K562 (cell line): Measurements from ENCODE around the gene OSM. TPM values are rescaled to one million over a fixed set of nuclear protein-coding genes. Genes with fewer than 3 reads are reported as not detected.
A peak's percentile ranks its signal among the peaks of the same experiment; 100 is the strongest.

Source experiments
- CREB3 ChIP-seq: fragments of 450-650 bp; conservative IDR thresholded peaks from 2 replicates; pipeline ENCODE4 v1.6.1; 2016; ENCODE audit warnings: missing genetic modification characterization, low read depth, mild to moderate bottlenecking, missing compliant biosample characterization, moderate library complexity
- EP300 ChIP-seq: IDR thresholded peaks from 2 replicates; pipeline ENCODE4 v1.6.1; 2012; ENCODE audit warnings: low read length, improper control_type of control experiment
- GATA2 ChIP-seq: sonication (generic); formaldehyde crosslinking; IDR thresholded peaks from 2 replicates; pipeline ENCODE4 v1.4.0; 2020; ENCODE audit warnings: mild to moderate bottlenecking, missing genetic modification reagents
- GATAD2A ChIP-seq: fragments of 450-650 bp; IDR thresholded peaks from 2 replicates; pipeline ENCODE4 v1.6.1; 2017
- GTF3C2 ChIP-seq: IDR thresholded peaks from 3 replicates; pipeline ENCODE4 v1.6.1; 2011; ENCODE audit warnings: borderline replicate concordance, mild to moderate bottlenecking, moderate library complexity; ENCODE audit not compliant: insufficient read length; ENCODE audit errors: extremely low read depth
- HMGN3 ChIP-seq: IDR thresholded peaks from 2 replicates; pipeline ENCODE4 v1.6.1; 2011; ENCODE audit warnings: borderline replicate concordance, low read depth, mild to moderate bottlenecking, mixed read lengths, low read length; ENCODE audit not compliant: insufficient read length; ENCODE audit errors: extremely low read depth
- MCM3 ChIP-seq: fragments of 450-650 bp; IDR thresholded peaks from 2 replicates; pipeline ENCODE4 v1.6.1; 2016
- MECOM ChIP-seq: fragments of 250-450 bp; sonication (Bioruptor Pico); IDR thresholded peaks from 2 replicates; pipeline ENCODE4 v1.8.0; 2022; ENCODE audit warnings: inconsistent platforms
- MNT ChIP-seq, 2 experiments: fragments of 450-650 bp; conservative IDR thresholded peaks; 2 replicates each; pipeline ENCODE4 v1.6.1; 2017; ENCODE audit warnings: mild to moderate bottlenecking in 2 of 2, moderate library complexity in 2 of 2
- MTA2 ChIP-seq: fragments of 450-650 bp; IDR thresholded peaks from 2 replicates; pipeline ENCODE4 v1.6.1; 2016; ENCODE audit warnings: low read depth
- MTA3 ChIP-seq: fragments of 450-650 bp; formaldehyde crosslinking; IDR thresholded peaks from 2 replicates; pipeline ENCODE4 v1.6.1; 2017; ENCODE audit warnings: mild to moderate bottlenecking, borderline replicate concordance
- NCOA1 ChIP-seq: fragments of 450-650 bp; IDR thresholded peaks from 2 replicates; pipeline ENCODE4 v1.6.1; 2016; ENCODE audit warnings: low read depth
- NONO ChIP-seq, 2 experiments: fragments of 200-400 bp in 1 of 2; fragments of 450-650 bp in 1 of 2; formaldehyde crosslinking in 1 of 2; IDR thresholded peaks; 2 replicates each; pipeline ENCODE4 v1.6.1; 2017; ENCODE audit warnings: low read depth in 2 of 2, mild to moderate bottlenecking in 2 of 2, moderate library complexity in 2 of 2, low read length in 1 of 2
- PCBP1 ChIP-seq: fragments of 200-400 bp; formaldehyde crosslinking; IDR thresholded peaks from 2 replicates; pipeline ENCODE4 v1.6.1; 2018; ENCODE audit warnings: mild to moderate bottlenecking, low read depth, low read length; ENCODE audit not compliant: poor library complexity, severe bottlenecking
- PHF21A ChIP-seq: fragments of 450-650 bp; IDR thresholded peaks from 2 replicates; pipeline ENCODE4 v1.6.1; 2017; ENCODE audit warnings: low read depth, borderline replicate concordance
- PML ChIP-seq: IDR thresholded peaks from 2 replicates; pipeline ENCODE4 v1.6.1; 2012; ENCODE audit warnings: low read length, inconsistent platforms
- SMAD3 ChIP-seq: fragments of 450-650 bp; formaldehyde crosslinking; conservative IDR thresholded peaks from 2 replicates; pipeline ENCODE4 v1.4.0; 2020; ENCODE audit warnings: mild to moderate bottlenecking
- TEAD1 ChIP-seq, 2 experiments: fragments of 450-650 bp in 1 of 2; sonication (generic) in 1 of 2; formaldehyde crosslinking; IDR thresholded peaks; 2 replicates each; pipeline versions ENCODE4 v1.4.0 to v1.8.0; 2020 to 2022; ENCODE audit warnings: mild to moderate bottlenecking in 2 of 2, missing genetic modification reagents in 1 of 2
- THRAP3 ChIP-seq: fragments of 450-650 bp; IDR thresholded peaks from 2 replicates; pipeline ENCODE4 v1.6.1; 2016; ENCODE audit warnings: mild to moderate bottlenecking, inconsistent platforms, borderline replicate concordance
- TRIM28 ChIP-seq: fragments of 450-650 bp; IDR thresholded peaks from 2 replicates; pipeline ENCODE4 v1.6.1; 2017
- ZBED1 ChIP-seq: IDR thresholded peaks from 2 replicates; pipeline ENCODE4 v1.6.1; 2014
- ZFX ChIP-seq: sonication (generic); formaldehyde crosslinking; IDR thresholded peaks from 2 replicates; pipeline ENCODE4 v1.8.0; 2022; ENCODE audit warnings: mild to moderate bottlenecking, missing genetic modification reagents, moderate library complexity
- ZNF239 ChIP-seq: fragments of 250-450 bp; sonication (Bioruptor Pico); IDR thresholded peaks from 2 replicates; pipeline ENCODE4 v1.4.0; 2020; ENCODE audit warnings: mild to moderate bottlenecking
- ZNF384 ChIP-seq: IDR thresholded peaks from 2 replicates; pipeline ENCODE4 v1.6.1; 2012; ENCODE audit warnings: low read depth, low read length, improper control_type of control experiment
- polyA plus RNA-seq, 8 experiments: library from polyadenylated mRNA; depleted of rRNA in 4 of 8; stranded (reverse) in 5 of 8; unstranded in 3 of 8; fragments of >200 nt; fragmentation: Nextera tagmentation in 2 of 8; fragmentation: Illumina TruSeq in 1 of 8; extraction: Ambion mirVana in 2 of 8; extraction: Trizol in 1 of 8; gene quantifications; 2 replicates each; pipeline versions ENCODE4 v1.2.1 to v1.2.3, GENCODE V29; 2011 to 2014; ENCODE audit warnings: inconsistent platforms in 1 of 8, missing spikeins in 1 of 8
- total RNA-seq, 7 experiments: library from RNA; depleted of rRNA in 6 of 7; stranded (reverse); fragments of >200 nt in 6 of 7; fragmentation: Illumina TruSeq in 2 of 7; extraction: Trizol in 2 of 7; gene quantifications; 2 replicates each; pipeline versions ENCODE4 v1.2.1 to v1.2.3, GENCODE V29; 2011 to 2021; ENCODE audit warnings: low replicate concordance in 1 of 7

Gene OSM
- total and polyA plus RNA-seq, 9 of the 15 experiments (the other 6 are each of a cell fraction or from before 2014, with no cell fraction given), result 0.22 TPM; not detected in 8

GRCh38 chr22:30216710-30217109, 49.9 kb downstream of the OSM start (continued):
- TF ChIP-seq HMGN3, result peak; percentile 94
- TF ChIP-seq MNT (conservative IDR thresholded peaks at IDR 0.05), result peak in 1 of 2 experiments; percentile 37; a peak in 1 of 4 replicates
- peak; percentile 62; the same call in 1 of the 2 replicates for TF ChIP-seq CREB3
- TF ChIP-seq TRIM28, result no peak
- peak in 1 of 2 experiments; percentile 63; a peak in 1 of 4 replicates for TF ChIP-seq NONO (IDR thresholded peaks at IDR 0.05; ENCODE audit: low read depth in 2 of 2, low read length in 1 of 2)
- peak; percentile 67 for TF ChIP-seq MECOM
- TF ChIP-seq ZFX (CRISPR knock-in tag), result peak; percentile 63
- TF ChIP-seq MCM3, result no peak
- TF ChIP-seq PHF21A, result no peak
- peak; percentile 58; the same call in 1 of the 2 replicates for TF ChIP-seq GATAD2A
- TF ChIP-seq TEAD1 (CRISPR knock-in tag; IDR thresholded peaks at IDR 0.05), result peak; percentile 65 to 88; a peak in 3 of 4 replicates
- TF ChIP-seq ZNF384, result 0 out of 2 replicates have a peak, but pooled peaks have one; percentile 19
- no peak for TF ChIP-seq GTF3C2
- TF ChIP-seq MTA3, result peak; percentile 87
- TF ChIP-seq EP300, result peak; percentile 96
- peak; percentile 84 for TF ChIP-seq NCOA1
- TF ChIP-seq GATA2 (CRISPR knock-in tag), result peak; percentile 99
- no peak for TF ChIP-seq THRAP3
- TF ChIP-seq PML, result peak; percentile 94
- no peak for TF ChIP-seq PCBP1
- peak; percentile 75 for TF ChIP-seq ZNF239
- peak; percentile 91 for TF ChIP-seq SMAD3 (CRISPR knock-in tag)
- TF ChIP-seq MTA2, result peak; percentile 97
- peak; percentile 70; the same call in 1 of the 2 replicates for TF ChIP-seq ZBED1
